Measurements from ENCODE around the gene UBR1. TPM values are rescaled to one million over a fixed set of nuclear protein-coding genes. Genes with fewer than 3 reads are reported as not detected.
A peak's percentile ranks its signal among the peaks of the same experiment; 100 is the strongest.

Gene UBR1
- total and polyA plus RNA-seq, 12 donors, result 3.8 to 46.2 (median 26.7) TPM

DNA sequence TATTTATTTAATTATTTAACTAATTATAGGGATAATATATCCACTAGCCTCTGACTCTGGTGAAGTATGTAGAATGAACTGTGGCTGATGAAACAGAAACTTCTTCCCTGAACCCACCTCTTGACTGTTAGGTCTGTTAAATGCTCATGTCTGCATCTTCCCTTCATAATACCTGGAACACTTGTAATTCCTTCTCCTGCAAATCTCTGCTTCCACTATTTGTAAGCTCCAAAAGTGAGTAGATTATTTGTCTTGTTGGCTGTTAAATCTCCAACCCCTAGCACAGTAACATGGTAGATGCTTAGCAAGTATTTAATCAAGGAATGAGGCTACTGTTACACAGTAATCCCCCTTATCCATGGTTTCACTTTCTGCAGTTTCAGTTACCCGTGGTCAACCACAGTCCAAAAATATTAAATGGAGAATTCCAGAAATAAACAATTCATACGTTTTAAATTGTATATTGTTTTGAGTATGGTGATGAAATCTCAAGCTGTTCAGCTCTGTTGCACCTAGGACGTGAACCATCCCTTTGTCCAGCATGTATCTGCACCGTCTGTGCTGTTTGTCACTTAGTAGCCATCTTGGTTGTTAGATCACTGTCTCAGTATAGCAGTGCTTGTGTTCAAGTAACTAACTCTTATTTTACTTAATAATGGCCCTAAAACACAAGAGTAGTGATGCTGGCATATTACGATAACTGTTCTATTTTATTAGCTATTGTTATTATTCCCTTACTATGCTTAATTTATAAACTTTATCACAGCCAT lies 190.9 kb downstream of the UBR1 start:
- Histone ChIP-seq H3K4me3 (peak overlapping the region in 2 of 10 donors; percentile 5 to 20), H3K36me3 (no peaks in the 10 kb centered on the region), H3K9me3 (no peaks in the 10 kb centered on the region), H3K27ac (no peak overlapping the region), H3K27me3 (no peaks in the 10 kb centered on the region), H3K4me1 (peaks cover 0 to 52% (median 17%) of the 10 kb centered on the region in 9 donors)
- 75 to 82% methylated on average over 5 of the region's 5 CpGs for WGBS, 2 donors
- intact Hi-C loops (cut with DNase I), result no loop called here
- no peak for ATAC-seq
- TF ChIP-seq, protein P1, sequence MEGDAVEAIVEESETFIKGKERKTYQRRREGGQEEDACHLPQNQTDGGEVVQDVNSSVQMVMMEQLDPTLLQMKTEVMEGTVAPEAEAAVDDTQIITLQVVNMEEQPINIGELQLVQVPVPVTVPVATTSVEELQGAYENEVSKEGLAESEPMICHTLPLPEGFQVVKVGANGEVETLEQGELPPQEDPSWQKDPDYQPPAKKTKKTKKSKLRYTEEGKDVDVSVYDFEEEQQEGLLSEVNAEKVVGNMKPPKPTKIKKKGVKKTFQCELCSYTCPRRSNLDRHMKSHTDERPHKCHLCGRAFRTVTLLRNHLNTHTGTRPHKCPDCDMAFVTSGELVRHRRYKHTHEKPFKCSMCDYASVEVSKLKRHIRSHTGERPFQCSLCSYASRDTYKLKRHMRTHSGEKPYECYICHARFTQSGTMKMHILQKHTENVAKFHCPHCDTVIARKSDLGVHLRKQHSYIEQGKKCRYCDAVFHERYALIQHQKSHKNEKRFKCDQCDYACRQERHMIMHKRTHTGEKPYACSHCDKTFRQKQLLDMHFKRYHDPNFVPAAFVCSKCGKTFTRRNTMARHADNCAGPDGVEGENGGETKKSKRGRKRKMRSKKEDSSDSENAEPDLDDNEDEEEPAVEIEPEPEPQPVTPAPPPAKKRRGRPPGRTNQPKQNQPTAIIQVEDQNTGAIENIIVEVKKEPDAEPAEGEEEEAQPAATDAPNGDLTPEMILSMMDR (IDR thresholded peaks at IDR 0.05), result no peak
- no peak for DNase-seq

DNA sequence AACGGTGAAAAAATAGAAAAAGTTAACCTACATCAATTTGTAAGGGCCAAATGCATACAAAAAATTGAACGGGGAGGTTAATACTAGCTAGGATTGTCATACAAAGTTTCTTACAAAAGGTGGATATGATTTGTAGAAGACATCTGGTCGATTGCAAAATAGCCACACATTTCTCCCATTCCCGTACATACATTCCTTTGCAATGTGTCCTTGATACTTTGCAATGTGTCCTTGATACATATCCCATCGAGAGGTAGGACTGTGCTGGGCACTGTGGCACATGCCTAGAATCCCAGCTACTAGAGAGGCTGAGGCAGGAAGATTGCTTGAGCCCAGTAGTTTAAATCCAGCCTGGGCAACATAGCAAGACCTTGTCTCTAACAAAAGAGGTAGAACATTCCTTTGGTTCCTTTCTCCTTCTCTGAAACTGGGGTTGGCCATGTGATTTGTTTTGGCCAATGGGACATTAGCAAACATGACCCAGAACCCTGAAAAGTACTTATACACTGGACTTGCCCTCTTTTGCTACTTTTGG lies 194.7 kb downstream of the UBR1 start:
- intact Hi-C loops (cut with DNase I), result no loop called here
- Histone ChIP-seq H3K27ac (no peak overlapping the region), H3K27me3 (no peaks in the 10 kb centered on the region), H3K36me3 (peaks cover 0 to 5% (median 0%) of the 10 kb centered on the region in 9 donors), H3K9me3 (no peaks in the 10 kb centered on the region), H3K4me3 (no peak overlapping the region), H3K4me1 (peaks cover 0 to 22% (median 0%) of the 10 kb centered on the region in 9 donors)
- DNase-seq, result no peak
- WGBS, 2 donors, result 75 to 82% methylated on average over 5 of the region's 5 CpGs
- TF ChIP-seq, protein P1 (IDR thresholded peaks at IDR 0.05), result no peak
- ATAC-seq, result no peak

DNA sequence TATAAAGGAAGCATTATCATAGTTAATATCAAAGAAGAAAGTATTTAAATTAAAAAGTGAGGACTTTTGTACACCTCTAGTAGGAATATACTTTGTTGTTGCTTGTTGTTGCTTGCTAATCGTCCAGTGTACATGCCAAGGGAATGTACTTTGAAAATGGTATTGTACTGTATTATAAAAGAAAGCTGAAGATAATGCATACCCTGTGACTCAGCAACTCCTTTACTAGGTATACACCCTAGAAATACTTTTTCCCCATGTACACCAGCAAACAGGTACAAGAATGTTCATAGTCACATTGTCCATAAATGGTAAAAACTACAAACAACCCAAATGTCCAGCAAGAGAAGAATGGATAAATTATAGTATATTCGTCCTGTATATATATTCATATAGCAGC lies 197.3 kb downstream of the UBR1 start:
- intact Hi-C loops (cut with DNase I), result no loop called here
- Histone ChIP-seq H3K9me3 (no peaks in the 10 kb centered on the region), H3K27ac (no peak overlapping the region)

More for the DNA sequence above, 197.3 kb downstream of the UBR1 start:
- whole genome bisulfite sequencing, 2 donors, result 61 to 62% methylated on average over 2 of the region's 2 CpGs
- Histone ChIP-seq H3K4me3 (no peak overlapping the region), H3K4me1 (peaks cover 0 to 19% (median 8%) of the 10 kb centered on the region in 9 donors), H3K27me3 (no peaks in the 10 kb centered on the region), H3K36me3 (peaks cover 0 to 8% (median 0%) of the 10 kb centered on the region in 9 donors)
- no peak for DNase-seq
- TF ChIP-seq, protein P1 (IDR thresholded peaks at IDR 0.05), result no peak
- no peak for ATAC-seq
